Mononuclear cell (primary cell): ENCODE results near the gene KCNH3. TPM values are rescaled to one million over a fixed set of nuclear protein-coding genes. Genes with fewer than 3 reads are reported as not detected.

Experiments used
- H3K27me3 ChIP-seq: 2 replicates; pipeline ENCODE4 v1.6.0; 2011; ENCODE audit warnings: low read length, control low read depth; ENCODE audit not compliant: insufficient read depth
- H3K4me1 ChIP-seq: 2 replicates; pipeline ENCODE4 v1.5.1; 2011; ENCODE audit warnings: mild to moderate bottlenecking, low read length, control low read depth; ENCODE audit not compliant: insufficient read depth
- H3K4me3 ChIP-seq: 2 replicates; pipeline ENCODE4 v1.5.1; 2011; ENCODE audit warnings: mild to moderate bottlenecking, low read length, moderate library complexity
- H3K9me3 ChIP-seq: 2 replicates; pipeline ENCODE4 v1.5.1; 2011; ENCODE audit warnings: low read depth, mild to moderate bottlenecking, control low read depth, low read length
- total RNA-seq: library from RNA; depleted of rRNA; stranded (reverse); fragments of >200 nt; gene quantifications from one replicate; pipeline ENCODE4 v1.2.3, GENCODE V29; 2012

The KCNH3 gene
- total RNA-seq, 1 donor, result 2.1 TPM

DNA sequence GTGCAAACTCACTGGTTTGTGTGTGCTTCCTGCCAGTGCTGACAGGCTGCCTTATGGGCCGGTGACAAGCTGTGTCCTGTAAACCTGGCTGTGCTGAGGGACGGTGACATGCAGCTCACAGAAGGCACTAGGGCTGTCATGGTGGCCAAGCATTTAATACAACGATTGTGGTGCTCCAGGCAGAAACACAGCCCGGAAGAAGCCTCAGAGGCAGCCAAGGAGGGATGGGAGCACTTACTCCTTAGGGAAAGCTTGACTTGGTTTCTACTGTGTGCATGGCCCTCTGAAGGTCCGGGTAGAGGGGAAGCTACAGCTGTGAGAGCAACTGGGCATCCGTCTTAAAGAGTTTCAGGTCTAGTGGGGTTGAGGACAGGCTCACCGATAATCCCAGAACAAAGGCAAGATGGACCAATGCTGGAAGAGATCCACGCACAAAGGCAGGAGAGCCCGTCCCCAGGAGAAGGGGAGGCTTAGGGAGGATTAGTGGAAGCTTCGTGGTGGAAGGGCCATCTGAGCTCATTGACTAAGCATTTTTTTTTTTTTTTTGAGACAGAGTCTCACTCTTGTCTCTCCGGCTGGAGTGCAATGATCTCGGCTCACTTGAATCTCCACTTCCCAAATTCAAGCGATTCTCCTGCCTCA is 39.8 kb downstream of the KCNH3 start:
- Histone ChIP-seq H3K27me3 (no peaks in the 10 kb centered on the region), H3K9me3 (no peaks in the 10 kb centered on the region), H3K4me1 (no peaks in the 10 kb centered on the region), H3K4me3 (no peak overlapping the region)

DNA sequence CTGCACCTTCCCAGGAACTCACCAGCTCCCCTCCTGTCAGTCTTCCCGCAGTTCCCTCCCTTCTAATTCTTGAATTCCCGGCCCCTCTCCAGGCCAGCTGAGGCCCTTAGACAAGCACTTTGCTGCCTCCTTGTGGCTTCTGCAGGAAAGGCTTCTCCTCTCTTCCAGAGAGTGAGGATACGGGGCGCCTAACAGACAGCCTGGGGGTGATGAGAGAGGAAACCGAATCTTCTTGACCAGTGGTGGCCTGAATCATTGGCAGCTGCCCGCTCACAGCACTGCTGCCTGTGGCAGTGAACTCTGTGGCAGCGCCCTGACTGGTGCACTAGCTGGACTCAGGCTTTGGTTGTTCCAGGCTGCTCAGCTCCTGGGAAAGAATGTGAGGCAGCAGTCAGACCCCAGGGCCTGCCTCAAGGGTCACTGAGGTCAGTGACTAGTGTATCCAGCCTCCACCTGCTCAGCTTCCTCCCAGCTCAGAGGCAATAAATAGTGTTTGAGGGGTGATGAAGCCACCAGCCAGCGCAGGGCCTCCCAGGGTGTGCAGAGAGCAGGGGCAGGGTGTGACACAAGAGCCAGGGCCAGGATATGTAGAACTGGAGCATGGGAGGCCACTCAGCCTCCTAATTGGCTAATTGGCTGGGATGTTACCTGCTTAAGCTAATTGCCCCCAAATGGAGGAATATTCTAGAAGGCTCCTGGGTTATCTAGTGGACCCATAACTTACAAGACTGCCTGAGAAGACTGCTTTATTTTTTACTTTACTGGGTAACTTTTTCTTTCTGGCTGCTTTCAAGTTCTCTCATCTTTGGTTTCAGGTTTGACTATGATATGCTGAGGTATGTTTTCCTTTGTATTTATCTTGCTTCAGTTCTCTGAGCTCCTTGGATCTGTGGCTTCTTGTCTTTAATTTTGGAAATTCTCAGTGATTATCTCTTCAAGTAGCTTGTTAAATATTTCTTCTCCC is 42.0 kb downstream of the KCNH3 start:
- Histone ChIP-seq H3K27me3 (no peaks in the 10 kb centered on the region), H3K4me1 (no peaks in the 10 kb centered on the region), H3K9me3 (no peaks in the 10 kb centered on the region), H3K4me3 (no peak overlapping the region)

DNA sequence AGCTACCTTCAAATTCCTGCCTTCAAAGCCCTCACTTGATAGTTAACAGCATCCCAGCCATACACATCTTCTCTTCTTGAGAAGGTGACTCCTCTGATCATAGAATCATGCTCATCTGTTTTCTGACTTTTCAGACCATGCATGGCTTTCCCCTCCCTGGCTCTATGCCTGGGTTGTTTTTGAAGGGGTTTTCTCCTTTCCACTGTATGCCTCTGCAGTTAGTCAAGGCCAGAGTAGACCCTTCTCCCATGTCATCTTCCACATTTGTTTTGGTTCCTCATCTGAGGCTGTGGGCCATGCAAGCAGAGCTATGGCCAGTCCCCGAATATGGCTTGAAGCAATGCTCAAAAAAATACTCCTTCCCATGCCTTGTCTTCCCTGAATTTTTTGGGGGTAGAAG is 43.4 kb downstream of the KCNH3 start:
- no peaks in the 10 kb centered on the region for H3K27me3 ChIP-seq

DNA sequence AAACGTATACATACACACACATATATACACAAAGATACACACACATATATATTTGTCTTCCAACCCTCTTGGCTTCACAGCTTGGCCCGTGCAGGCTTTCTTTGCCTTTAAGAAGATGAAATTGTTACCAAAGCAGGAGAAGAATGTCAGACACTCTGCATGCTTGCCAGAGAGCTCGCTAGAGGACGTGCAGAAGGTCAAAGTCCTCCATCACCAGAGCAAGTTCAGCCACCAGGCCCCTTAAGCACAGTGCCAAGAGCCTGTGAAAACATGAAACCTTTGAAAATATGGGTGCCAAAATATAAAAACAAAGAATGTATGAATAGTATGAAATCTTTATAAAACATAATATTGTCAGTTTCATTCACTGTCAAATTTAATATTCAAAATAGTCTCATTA is 44.0 kb downstream of the KCNH3 start:
- no peaks in the 10 kb centered on the region for H3K9me3 ChIP-seq
- H3K4me1 ChIP-seq, result no peaks in the 10 kb centered on the region
- H3K27me3 ChIP-seq, result no peaks in the 10 kb centered on the region
- no peak overlapping the region for H3K4me3 ChIP-seq

More for the DNA sequence above, 43.4 kb downstream of the KCNH3 start:
- Histone ChIP-seq H3K4me3 (no peak overlapping the region), H3K4me1 (no peaks in the 10 kb centered on the region), H3K9me3 (no peaks in the 10 kb centered on the region)

DNA sequence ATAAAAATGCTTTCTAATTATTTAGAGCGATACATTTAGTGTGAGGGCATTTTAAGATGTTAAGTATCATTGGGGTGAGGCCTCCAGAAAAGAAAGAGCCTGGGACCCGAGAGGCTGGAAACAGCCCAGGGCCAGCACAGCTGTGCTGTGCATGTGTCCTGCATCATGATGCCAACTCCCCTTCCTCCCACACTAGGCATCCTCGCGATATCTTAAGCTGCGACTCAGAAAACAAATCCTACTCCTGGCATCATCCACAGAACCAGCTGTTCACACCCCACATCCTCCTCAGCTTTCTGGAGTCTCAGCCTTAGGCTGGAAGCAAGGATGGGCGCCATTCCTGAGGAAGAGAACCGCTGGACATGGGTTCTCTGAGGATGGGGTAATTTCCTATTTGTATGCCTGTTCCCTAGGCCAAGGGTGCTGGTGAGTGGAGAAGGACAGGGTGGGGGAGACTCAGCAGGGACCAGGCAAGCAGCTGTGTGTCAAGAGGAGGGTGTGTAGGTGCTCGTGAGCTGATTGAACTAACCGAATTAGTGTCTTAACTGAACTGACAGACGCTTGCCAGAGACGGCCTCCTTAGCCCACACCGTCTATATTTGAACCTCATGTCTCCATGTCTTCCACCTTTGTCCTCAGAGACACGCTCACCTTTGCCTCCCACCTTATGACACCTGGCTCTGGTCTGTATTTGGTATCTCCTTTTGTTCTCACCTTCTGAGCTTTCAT is 44.7 kb downstream of the KCNH3 start:
- Histone ChIP-seq H3K27me3 (no peaks in the 10 kb centered on the region), H3K4me1 (peaks cover 1% of the 10 kb centered on the region), H3K9me3 (no peaks in the 10 kb centered on the region), H3K4me3 (no peak overlapping the region)

DNA sequence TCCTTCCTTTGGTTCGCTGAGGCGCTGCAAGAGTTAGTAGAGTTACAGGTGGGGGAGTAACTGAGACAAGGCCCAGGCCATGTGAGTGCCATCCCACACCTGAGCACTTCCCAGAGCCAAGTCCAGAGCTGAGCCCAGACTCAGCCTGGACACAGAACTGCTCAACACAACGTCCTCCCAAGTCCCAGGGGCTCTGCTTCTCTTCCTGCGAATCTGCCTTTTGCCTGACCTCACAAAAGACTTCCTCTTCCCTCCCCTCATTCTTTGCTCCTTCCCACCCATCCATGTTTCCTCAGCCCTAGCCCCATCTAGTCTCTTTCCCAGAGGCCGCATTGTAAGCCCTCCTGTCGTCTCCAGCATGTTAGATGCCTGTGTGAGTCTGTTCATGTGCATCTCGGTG is 45.8 kb downstream of the KCNH3 start:
- Histone ChIP-seq H3K4me1 (peaks cover 6% of the 10 kb centered on the region), H3K27me3 (no peaks in the 10 kb centered on the region), H3K4me3 (no peak overlapping the region), H3K9me3 (no peaks in the 10 kb centered on the region)

DNA sequence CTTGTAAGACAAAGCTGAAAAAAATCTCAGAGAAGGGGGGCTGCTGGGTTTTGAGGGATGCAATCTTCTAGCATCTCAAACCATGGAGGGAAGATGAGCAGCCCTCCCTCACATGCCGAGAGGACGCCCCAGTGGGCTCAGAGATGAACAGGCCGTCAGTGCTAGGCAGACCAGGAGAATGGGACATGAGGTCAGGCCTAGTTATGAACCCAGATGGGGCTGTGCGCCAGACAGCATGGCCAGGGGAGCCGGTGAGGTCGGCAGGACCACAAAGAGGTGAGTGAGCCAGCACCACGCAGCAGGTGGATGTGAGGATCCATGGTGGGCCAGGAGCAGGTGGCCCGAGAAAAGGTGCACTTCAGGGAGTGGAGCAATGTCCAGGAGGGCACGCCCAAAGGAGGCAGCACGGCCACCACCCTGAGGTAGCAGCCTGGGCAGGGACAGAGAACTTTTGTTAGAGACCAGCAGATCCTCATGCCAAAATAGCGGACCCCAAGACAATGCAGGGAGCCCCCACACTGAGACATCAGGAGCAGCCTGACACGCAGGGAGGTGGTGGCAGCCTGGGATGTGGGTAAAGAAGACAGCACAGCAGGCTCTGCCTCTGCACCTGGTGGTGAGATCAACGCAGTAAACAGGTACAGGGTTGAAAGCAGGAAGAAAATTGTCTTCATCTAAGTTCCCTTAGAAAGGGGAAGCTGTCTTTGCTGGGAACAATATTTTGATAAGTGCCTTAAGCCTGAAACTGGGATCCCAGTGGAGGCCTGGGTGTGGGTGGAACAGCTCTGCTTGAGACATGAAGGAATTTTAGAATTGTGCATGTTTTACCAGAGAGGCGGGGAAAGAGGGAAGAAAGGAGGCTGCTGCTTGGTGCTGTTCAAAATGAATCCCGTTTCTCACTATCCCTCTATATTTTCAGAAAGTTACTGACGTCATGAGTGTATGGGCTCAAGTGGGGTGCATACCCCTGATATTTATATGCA is 46.9 kb downstream of the KCNH3 start:
- H3K9me3 ChIP-seq, result peaks cover under 1% of the 10 kb centered on the region
- no peaks in the 10 kb centered on the region for H3K27me3 ChIP-seq
- H3K4me1 ChIP-seq, result peaks cover 6% of the 10 kb centered on the region
- H3K4me3 ChIP-seq, result no peak overlapping the region

DNA sequence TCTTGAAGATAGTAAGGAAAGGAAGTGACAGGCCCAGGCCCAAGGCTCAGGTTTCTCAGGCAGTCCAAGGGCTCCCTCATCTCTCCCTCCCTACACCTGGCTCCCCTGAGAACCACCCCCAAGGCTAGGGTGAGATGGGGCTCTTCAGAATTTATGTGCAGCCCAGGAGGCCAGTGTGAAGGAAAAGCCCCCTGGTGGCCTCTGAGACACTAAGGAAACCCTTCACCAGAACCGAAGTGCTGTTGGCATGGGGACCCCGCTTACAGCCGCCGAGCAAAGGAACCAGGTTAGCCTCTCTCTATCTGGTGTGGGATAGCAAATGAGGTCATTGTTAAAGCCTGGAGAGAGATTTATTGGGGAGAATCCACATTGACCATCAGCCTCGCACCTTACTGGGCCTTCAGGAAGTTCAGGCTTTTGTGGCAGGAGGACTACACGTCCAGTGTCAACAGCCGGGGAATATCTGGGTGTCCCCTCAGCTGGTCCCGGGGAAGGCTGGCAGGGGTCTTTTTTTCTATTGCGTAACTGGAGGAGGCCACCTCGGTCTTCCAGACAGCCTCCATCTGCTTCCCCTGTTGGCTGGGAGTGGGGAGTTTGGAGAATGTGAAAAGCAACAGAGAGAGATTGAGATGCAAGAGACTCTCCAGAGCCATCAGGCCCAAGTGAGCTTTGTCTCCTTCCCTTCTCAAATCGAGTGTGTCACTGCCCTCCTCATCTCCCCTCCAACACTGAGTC is 48.5 kb downstream of the KCNH3 start:
- no peaks in the 10 kb centered on the region for H3K27me3 ChIP-seq
- peaks cover 6% of the 10 kb centered on the region for H3K9me3 ChIP-seq
- no peak overlapping the region for H3K4me3 ChIP-seq
- peaks cover 6% of the 10 kb centered on the region for H3K4me1 ChIP-seq

DNA sequence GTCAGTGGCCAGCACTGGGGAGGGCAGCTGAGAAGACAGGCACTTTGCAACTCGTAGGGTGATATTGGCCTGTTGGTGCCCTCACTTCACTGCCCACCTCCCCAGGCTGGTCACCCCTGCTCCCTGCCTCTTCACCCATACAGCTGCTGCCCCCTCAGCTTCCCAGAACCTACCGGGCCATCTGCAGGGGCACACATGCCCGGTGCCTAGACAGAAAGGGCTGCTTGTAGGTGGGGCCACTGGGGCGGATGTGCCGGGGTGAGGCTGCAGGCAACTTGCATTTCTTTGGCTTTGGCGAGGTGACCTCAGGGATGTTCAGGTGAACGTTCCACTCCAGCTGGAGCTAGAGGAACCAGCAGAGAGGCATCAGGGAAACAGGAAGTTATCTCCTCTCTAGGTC is 49.5 kb downstream of the KCNH3 start:
- H3K4me3 ChIP-seq, result no peak overlapping the region
- H3K27me3 ChIP-seq, result no peaks in the 10 kb centered on the region
- H3K4me1 ChIP-seq, result peaks cover 6% of the 10 kb centered on the region
- H3K9me3 ChIP-seq, result peaks cover 6% of the 10 kb centered on the region

DNA sequence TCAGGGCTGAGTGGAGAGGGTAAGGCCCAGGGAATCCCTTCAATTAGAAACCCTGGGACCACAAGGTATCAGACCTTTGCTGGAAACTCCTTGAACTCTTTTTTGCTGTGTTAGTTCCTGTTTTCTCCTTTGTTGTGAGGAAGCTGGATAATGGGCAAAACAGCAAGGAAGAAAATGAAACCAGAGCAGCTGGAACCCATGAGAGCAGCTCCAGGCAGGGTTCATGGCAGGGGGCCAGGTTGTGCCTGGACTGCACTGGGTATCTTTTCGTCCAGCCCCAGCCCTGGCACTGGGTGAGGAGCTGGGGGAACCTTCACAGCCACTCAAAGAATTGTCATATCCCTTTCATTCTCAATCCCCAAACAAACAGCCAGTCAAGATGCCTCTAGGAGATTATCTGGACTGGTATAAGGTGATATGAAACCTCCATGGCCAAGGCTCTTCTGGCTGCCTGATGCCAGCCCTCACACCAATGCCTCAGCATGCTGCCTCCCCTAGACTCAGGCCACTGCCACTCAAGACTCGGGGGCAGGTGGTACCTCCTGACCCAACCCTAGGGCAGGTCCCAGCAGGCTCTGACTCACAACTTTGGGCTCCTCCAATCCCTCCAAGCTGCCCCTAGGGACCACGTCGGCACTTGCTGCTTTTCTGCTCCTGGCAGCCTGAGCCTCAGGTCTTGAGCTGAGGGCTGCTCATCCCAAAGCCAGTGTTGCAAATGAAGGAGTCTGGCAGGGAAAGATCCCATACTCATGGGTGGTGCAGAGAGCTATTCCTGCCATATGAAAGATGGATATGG is 50.1 kb downstream of the KCNH3 start:
- H3K9me3 ChIP-seq, result peaks cover 6% of the 10 kb centered on the region
- H3K4me1 ChIP-seq, result peaks cover 6% of the 10 kb centered on the region
- no peak overlapping the region for H3K4me3 ChIP-seq
- H3K27me3 ChIP-seq, result no peaks in the 10 kb centered on the region

DNA sequence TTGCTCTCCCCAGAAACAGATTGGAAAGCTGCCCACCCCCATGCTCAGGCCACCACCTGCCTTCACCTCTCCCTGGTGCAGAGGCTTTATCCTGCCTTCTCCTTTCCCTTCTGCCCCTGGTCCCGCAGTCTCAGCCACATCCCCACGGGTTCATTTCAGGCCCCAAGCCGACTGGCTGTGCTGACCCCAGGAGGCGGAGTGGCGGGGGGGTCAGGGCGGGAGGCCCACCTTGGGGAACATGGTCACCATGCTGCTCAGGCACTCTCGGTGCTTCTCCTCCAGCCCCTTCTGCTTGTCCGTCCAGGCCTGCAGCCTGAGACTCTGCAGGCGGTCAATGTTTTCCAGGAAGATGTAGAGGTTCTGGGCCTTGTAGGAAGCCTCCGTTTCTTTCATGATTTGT is 59.7 kb downstream of the KCNH3 start:
- H3K27me3 ChIP-seq, result no peaks in the 10 kb centered on the region
- H3K4me1 ChIP-seq, result no peaks in the 10 kb centered on the region
- H3K9me3 ChIP-seq, result no peaks in the 10 kb centered on the region
- no peak overlapping the region for H3K4me3 ChIP-seq

DNA sequence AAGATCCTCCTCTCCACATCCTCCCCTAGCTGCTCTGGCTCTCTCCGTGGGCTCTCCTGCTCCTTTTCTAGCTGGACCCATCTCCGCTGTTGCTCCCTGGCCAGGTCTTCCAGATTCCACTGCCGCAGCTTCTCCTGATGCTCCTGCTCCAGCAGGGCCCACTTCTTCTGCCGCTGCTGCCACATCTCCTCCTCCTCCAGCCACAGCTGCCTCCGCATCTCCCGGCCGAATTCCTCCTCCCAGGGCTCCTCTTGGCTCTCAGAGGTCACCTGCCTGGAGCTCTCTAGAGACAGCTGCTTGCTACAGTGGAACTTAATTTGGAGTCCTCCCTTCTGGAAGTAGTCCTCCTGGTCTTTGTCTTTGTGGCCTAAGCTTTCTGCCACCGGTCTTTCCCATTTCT is 61.1 kb downstream of the KCNH3 start:
- Histone ChIP-seq H3K4me3 (no peak overlapping the region), H3K9me3 (no peaks in the 10 kb centered on the region), H3K4me1 (no peaks in the 10 kb centered on the region), H3K27me3 (no peaks in the 10 kb centered on the region)

DNA sequence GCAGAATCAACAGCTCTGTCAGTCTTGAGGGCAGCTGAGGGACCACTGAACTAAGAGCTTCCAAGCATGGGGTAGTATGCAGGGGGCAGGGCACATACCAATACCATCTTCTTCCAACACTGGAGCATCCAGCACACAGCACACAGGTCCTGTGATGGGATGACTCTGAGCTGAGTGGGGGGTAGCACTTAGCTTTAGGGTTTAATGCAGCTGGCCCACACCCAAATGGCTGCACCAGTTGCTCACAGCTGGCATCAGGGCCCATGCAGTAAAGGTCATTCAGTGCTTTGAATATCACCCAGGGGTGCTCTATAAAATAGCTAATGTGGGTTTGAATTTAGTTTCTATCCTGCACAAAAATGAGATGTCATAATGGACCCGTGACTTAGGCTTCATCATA is 64.9 kb downstream of the KCNH3 start:
- H3K27me3 ChIP-seq, result no peaks in the 10 kb centered on the region
- no peaks in the 10 kb centered on the region for H3K4me1 ChIP-seq
- H3K9me3 ChIP-seq, result no peaks in the 10 kb centered on the region
- H3K4me3 ChIP-seq, result no peak overlapping the region
